RWPE1 (cell line): ENCODE measurements around the gene ZNF423.

Experiments used
- CTCF ChIA-PET: fragments of 350-600 bp; sonication (Branson Sonifier 250); formaldehyde crosslinking; extraction: SDS; loops from one replicate; lab custom pipeline; 2021; lab: Yijun Ruan, JAX
- POLR2A ChIA-PET: fragments of 400-600 bp; formaldehyde crosslinking; extraction: SDS; loops from one replicate; lab custom pipeline; 2020; ENCODE audit warnings: antibody characterized with exemption; ENCODE audit not compliant: low non-redundant PET; lab: Yijun Ruan, JAX
- DNase-seq: peaks from one replicate; pipeline ENCODE4 v3.0.0; 2012; ENCODE audit warnings: low spot score
- H3K27ac ChIP-seq: fragments of 450-650 bp; 2 replicates; pipeline ENCODE4 v1.5.1; 2017
- TF ChIP-seq, protein P1 (sequence below): fragments of 450-650 bp; conservative IDR thresholded peaks from 2 replicates; pipeline ENCODE4 v1.5.1; 2017; ENCODE audit warnings: low read depth, mild to moderate bottlenecking

Gene ZNF423

DNA sequence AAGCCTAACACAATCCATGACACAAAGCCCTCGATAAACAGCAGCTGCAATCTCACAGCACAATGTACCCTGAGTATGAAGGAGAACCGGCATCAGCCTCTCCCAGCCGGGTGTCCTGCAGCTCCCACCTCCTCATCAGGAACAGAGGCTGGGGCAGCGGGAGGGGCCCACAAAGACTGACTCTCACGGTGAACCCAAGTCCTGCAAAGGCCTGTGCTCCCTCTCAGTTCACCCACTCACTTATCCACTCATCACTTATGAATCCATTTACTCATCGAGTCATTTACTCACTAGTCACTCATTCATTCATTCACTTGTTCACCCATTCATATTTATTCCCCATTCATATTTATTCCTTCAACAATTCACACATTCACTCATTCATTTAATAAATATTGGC is 11.6 kb downstream of the ZNF423 start:
- no peak overlapping the region for H3K27ac ChIP-seq
- ChIA-PET CTCF (no interaction called here), POLR2A (no interaction called here)
- no peak for DNase-seq
- TF ChIP-seq, protein P1, sequence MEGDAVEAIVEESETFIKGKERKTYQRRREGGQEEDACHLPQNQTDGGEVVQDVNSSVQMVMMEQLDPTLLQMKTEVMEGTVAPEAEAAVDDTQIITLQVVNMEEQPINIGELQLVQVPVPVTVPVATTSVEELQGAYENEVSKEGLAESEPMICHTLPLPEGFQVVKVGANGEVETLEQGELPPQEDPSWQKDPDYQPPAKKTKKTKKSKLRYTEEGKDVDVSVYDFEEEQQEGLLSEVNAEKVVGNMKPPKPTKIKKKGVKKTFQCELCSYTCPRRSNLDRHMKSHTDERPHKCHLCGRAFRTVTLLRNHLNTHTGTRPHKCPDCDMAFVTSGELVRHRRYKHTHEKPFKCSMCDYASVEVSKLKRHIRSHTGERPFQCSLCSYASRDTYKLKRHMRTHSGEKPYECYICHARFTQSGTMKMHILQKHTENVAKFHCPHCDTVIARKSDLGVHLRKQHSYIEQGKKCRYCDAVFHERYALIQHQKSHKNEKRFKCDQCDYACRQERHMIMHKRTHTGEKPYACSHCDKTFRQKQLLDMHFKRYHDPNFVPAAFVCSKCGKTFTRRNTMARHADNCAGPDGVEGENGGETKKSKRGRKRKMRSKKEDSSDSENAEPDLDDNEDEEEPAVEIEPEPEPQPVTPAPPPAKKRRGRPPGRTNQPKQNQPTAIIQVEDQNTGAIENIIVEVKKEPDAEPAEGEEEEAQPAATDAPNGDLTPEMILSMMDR = no peak

DNA sequence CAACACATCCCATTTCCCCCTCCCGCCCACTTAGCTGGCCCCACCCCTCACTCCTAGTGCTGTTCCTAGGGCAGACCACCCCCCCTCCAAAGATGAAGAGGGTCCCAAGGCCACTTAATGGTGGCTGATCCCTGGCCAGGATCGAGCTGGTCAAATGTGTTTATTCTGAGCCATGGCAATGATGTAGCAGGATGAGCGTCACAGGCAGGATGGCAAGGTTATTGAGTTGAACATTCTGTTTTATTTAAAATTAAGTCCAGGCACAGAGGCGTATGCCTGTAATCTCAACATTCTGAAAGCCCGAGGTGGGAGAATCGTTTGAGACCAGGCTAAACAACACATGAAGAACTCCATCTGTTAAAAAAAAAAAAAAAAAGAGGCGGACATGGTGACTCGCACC is 12.2 kb downstream of the ZNF423 start:
- ChIA-PET POLR2A (no interaction called here), CTCF (no interaction called here)
- TF ChIP-seq, protein P1 = no peak
- DNase-seq = no peak
- H3K27ac ChIP-seq = no peak overlapping the region

DNA sequence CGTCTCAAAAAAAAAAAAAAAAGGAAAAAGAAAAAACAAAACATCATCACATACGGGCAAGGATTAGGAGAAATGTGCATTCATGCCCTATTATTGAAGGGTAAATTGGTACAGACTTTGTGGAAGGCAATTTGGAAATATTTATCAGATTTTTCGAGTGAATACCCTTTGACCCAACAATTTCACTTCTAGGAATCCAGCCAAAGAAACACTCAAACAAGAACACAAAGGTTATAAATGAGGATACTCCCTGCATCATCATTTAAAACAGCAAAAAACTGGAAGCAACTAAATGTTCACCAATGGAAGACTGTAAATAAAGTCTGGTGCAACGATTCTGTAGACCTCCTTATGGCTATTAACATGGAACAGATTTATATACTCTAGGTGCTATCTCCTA is 12.9 kb downstream of the ZNF423 start:
- DNase-seq = no peak
- CTCF ChIA-PET = no interaction called here
- POLR2A ChIA-PET = no interaction called here
- H3K27ac ChIP-seq = no peak overlapping the region
- TF ChIP-seq, protein P1 = no peak

DNA sequence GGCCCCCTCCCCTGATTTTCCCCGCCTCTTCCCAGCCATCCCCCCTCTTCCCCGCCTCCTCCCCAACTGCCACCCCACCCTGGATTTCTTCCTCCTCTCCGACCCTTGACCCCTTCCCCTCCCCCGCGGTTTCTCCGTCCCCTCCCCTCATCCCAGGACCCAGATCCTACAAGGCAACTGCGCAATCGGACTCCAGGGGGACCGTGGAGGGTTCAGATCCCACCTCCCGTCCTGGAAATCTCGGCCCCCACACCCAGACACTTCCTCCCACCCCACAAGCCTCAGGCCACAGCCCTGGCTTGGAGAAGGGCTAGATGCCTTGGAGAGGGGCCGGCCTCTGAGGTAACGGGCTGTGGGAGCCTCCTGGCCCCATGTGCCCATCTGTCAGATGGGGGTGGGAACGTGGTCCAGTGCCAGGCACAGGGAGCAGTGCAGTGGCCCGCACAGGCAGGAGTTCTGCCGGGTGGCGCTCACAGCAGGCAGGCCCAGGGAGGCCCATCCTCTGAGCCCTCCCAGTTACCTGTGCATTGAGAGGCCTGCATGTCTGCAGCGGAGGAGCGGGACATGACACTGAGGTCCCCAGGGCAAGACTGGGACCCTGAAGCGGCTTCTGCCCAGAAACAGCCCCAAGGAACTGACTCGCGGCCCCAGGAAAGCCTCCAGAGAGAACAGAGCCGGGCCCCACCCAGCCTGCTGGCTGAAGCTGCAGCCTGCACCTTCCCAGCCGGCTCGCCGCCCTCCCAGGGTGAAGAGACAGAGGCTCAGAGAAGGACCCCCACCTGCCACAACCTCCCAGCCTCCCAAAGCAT is 16.7 kb downstream of the ZNF423 start:
- ChIA-PET CTCF (interaction anchor here (0.9 to 1.1 kb wide), 2 partner anchors 9 to 32 kb away, joined by 3 read pairs; no protein-coding TSS in a partner anchor), POLR2A (no interaction called here)
- no peak overlapping the region for H3K27ac ChIP-seq
- TF ChIP-seq, protein P1 = no peak
- no peak for DNase-seq

DNA sequence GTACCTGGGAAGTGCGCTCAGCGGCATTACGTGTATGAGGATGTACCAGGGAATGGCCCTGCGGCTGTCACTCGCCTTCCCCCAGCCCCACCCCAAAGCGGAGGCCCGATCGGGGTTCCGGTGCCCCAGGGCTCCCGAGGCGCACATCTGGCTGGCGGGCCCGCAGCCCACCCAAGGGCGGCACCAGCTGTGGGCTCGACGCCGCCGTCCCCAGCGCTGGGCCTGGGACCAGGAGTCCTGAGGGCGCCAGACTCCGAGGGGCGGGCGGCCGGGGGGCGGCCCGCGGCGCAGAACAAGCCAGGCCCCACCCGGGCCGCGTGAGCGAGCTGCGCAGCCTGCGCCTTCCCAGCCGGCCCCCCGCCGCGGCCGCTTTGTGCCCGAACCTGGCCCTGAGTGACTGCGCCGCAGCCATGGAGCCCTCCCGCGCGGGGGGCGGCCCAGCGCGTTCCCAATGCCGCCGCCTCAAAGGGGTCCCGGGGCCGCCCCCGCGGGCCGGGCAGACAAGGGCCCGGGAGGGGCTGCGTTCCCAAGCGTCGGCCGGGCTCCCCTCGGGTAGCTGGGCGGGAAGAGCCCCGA is 17.4 kb downstream of the ZNF423 start:
- ChIA-PET POLR2A (no interaction called here), CTCF (no interaction called here)
- no peak overlapping the region for H3K27ac ChIP-seq
- DNase-seq = no peak
- TF ChIP-seq, protein P1 = no peak

DNA sequence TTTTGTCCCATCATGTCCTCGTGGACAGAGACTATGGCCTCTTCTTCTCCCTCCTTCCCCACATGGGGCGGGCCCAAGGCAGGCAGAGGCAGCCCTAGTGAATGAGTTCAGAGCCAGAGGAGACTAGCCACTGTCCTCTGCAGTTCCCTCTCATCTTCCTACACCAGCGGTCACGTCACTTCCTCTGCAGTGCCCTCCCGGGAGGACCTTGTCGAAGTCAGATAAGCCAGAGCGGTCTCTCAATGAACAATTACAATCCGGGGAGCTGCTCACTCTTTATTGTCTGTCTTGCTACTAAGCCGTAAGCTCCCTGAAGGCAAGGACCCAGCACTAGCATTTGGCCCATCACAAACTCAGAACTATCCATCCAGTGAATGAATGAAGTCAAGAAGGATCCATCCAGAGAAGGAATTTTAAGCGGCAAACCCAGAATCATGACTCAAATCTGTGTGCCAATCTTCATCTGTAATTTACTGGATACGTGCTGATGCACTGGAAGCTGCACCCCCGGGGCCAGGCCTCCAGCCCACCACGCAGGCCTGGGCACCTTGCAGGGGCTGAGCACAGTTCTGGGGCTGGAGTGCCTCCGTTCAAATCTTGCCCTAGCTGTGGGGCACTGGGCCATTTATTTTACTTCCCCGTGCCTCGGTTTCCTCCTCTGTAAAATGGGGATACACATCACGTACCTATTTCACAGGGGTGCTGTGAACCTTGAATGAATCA is 18.1 kb downstream of the ZNF423 start:
- DNase-seq = no peak
- CTCF ChIA-PET = no interaction called here
- POLR2A ChIA-PET = no interaction called here
- TF ChIP-seq, protein P1 = no peak
- H3K27ac ChIP-seq = no peak overlapping the region
